ENCODE data around the gene ZNF232.
A peak's percentile ranks its signal among the peaks of the same experiment; 100 is the strongest.
"Not testable (repeated sequence)": the region's sequence is repeated elsewhere in the genome, so short reads cannot be mapped to it uniquely, and the experiment has no call there.

Gene ZNF232

GRCh38 chr17:5099271-5099670 lies 12.4 kb downstream of the ZNF232 start:
- DNase-seq (ENCODE audit: low read depth in 1 of 2, low spot score in 1 of 2) = no peak

DNA sequence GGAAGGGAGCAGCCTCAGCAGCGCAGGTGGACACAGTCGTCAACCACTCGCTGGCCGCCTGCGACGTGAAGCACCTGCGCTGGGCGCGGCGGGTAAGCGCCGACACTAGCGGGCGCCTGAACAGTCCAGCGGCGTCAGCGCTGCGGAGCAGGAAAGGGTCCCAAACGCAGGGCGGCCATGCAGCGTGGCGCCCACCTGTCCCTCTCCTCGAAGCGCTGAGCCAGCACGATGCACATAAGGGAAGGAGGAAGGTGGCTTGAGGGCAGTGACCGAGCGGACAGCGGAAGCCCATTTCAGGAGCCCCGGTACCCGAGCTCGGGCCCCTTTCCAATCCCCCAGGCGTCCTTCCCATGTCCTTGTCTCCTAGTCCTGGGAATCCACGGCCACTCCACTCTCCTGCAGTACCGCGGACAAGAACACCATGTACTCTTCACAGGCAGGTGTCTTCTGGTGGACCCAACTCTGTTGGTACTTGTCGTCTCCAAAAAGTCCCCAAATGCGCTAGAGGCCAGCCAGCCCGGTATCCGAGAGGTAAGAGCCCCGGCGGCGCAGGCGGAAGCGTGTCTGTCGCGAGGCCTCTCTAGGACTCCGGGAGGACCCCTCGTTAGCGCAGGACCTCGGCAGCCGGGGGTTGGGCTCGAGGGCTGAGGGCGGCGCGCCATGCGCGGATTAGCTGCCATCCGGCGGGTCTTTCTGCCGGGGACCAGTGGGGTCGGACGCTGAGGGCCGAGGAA lies 14.4 kb downstream of the ZNF232 start:
- DNase-seq (ENCODE audit: low read depth in 1 of 2, low spot score in 1 of 2) = peak in 1 of 2 donors; percentile 22

- DNase-seq (ENCODE audit: low read depth in 1 of 2, low spot score in 1 of 2) = no peak
Measured at GRCh38 chr17:5096731-5097100, 15.0 kb downstream of the ZNF232 start.

GRCh38 chr17:5092218-5093010 lies 19.3 kb downstream of the ZNF232 start:
- no peak for DNase-seq (ENCODE audit: low read depth in 1 of 2, low spot score in 1 of 2)

DNA sequence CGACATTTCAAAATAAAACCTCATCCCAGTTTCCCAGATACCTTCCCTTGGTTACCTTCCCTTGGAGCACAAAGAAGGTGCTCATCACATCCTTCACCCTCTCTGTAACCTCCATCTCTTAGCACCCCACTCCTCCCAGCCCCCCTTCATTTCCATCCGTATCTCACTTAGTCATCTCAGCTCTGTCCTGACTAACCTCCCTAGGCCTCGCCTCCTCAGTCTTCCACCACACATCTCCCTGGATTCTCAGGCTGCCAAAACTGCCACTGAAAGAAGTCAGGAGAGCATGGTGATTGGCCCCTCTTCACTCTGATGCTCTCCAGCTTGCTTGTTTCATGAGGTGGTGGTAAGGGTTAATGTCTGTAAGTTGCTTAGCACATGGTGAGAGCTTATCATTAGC lies 31.1 kb downstream of the ZNF232 start:
- DNase-seq (ENCODE audit: low read depth in 1 of 2, low spot score in 1 of 2) = no peak

DNA sequence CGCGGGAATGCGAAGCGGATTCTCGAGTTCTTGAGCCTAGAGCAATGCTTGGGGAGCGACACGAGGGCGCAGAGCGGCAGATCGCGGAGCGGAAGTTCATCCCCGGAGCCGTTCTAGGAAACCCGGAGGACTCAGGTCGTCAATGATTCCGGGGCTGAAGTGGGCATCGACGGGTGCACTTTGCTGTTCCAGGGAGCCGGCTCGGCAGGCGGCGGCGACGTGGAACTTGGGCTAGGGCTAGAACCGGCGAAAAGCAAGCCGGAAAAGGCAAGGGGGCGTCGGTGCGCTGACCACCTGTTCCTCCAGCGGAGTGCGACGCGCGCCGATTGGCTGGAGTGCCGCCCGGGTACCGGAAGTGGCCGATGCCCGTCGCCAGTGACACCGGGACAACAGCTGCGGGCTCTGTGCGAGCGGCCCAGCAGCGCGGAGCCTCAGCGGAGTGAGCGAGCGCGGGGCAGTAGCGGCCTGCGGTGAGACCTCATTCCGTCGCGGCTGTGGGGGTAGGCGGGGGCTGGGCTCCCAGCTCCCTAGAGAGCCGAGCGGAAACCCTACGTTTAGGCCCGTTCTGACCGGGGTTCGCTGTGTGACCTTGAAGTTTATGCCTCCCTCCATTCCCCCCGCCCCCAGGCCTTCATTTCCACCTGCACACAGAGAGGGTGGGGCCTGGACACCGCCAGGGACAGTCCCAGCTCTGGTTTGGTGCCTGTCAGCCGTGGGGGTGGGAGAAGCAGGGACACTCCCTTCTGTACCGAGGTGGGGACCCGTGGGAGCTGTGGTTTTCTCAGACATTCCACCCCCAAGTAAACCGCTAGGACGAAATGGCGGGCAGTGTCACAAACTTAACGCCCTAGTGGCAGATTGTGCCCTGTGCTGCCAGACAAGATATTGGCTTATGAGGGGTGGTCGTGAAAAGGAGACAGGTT lies 33.3 kb downstream of the ZNF232 start, which contains the start of gene ZFP3:
TSS of gene ZFP3 (plus strand) at position 362 of the 923 bp plus-strand sequence. CDS start 13,038 bp downstream, outside the sequence.
- DNase-seq (ENCODE audit: low read depth in 1 of 2, low spot score in 1 of 2) = peak; percentile 54 to 58

DNA sequence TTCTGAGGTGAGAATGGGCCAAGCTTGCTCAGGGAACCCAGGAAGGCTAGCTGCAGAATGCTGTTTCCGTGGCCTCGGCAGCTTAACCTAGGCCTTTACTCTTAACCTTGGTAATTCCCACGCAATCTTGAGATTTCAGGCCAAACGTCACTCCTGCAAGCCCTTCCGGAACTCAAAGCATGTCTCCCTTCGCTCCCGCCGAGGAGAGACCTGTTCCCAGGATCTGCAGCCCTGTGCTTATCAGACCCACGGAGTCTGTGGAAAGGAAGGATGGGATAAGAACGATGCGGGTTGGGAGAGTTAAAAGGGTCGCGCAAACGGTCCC lies 33.9 kb downstream of the ZNF232 start:
- DNase-seq (ENCODE audit: low read depth in 1 of 2, low spot score in 1 of 2) = no peak

- DNase-seq (ENCODE audit: low read depth in 1 of 2, low spot score in 1 of 2) = not testable (repeated sequence)
Measured at GRCh38 chr17:5077275-5077674, 34.4 kb downstream of the ZNF232 start.

DNA sequence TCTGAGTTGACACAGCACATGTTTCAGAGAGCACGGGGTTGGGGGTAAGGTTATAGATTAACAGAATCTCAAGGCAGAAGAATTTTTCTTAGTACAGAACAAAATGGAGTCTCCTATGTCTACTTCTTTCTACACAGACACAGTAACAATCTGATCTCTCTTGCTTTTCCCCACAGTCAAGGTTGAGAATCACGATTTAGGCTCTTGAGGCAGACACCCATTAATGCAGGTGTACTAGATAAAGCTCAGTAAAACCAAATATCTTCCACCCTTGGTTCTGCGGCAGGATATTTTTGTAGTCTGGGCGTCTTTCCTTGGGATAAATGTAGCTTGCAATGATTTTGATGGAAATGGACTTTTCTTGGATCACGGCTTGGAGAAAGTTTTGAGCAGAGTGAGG lies 36.2 kb downstream of the ZNF232 start:
- DNase-seq (ENCODE audit: low read depth in 1 of 2, low spot score in 1 of 2) = not testable (repeated sequence)

DNA sequence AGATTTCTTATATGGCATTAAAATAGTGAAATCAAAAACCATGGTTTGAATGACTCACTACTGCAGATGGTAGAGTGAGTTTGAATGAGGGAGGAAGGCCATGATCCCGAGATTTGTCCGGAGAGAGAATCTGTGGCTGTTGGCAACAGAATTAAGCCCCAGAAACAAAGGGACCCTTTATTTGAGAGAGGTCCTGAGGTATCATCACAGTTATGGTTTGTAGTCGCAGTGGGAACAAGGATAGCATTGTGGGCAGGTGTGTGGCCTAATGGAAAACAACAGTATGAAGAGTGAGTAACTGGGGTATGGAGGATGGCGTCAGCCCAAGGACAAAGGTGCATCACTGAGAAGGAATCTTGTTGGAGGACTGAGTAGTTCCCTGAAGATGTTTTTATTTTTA lies 42.0 kb downstream of the ZNF232 start:
- DNase-seq (ENCODE audit: low read depth in 1 of 2, low spot score in 1 of 2) = no peak

DNA sequence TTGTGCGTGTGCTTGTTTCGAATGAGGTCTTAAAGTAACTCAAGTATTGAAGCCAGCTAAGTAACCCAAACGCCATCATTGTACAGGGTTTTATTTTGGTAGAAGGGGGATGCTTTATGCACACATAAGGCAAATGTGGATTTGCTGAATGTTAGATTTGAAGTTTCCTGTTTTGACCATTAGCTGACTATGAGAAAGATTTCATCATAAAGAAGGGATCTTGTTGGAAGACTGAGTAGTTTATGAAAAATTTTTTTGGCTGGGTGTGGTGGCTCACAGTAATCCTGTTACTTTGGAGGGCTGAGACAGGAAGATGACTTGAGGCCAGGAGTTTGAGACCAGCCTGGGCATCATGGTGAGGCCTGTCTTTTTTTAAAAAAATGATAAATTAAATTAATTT lies 43.4 kb downstream of the ZNF232 start:
- no peak for DNase-seq (ENCODE audit: low read depth in 1 of 2, low spot score in 1 of 2)

- no peak for DNase-seq (ENCODE audit: low read depth in 1 of 2, low spot score in 1 of 2)
Measured at GRCh38 chr17:5065227-5065744, 46.4 kb downstream of the ZNF232 start.
